Measurements from ENCODE around the gene TENT5C.

Gene TENT5C

DNA sequence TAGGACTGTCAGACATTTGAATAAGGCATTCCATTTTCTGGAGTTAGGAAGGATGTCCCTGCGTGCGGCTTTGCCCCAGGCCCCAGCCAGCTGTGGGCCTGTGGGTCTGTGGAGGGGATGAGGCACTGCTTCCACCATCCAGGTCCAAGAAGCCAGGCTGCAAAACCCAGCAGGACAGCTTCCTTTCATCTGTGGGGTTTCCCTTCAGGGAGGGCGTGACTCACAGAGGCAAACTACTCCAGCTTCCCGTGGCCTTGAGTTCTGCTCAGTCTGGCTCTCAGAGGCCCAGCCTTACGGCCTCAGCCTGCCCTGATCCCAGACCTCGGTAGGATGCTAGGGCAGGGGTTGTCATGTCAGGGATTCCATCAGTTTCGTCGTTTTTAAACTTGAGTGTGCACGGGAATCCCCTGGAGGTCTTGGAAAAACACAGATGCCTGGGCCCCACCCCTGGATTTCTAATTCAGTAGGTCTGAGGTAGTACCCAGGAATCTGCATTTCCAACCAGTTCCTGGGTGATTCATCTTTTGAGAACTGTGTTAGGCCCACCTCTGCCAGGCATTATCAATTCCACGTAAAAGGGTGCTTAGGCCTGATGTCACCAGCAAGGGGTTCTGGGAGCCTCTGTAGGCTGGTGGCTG is 32.3 kb upstream of the TENT5C start:
- DNase-seq (ENCODE audit: low spot score): no peak

GRCh38 chr1:117574161-117574835 is 31.6 kb upstream of the TENT5C start:
- DNase-seq (ENCODE audit: low spot score): no peak

GRCh38 chr1:117575586-117576225 is 30.1 kb upstream of the TENT5C start:
- no peak for DNase-seq (ENCODE audit: low spot score)

- DNase-seq (ENCODE audit: low spot score): no peak
Observed at GRCh38 chr1:117576236-117576635, 29.6 kb upstream of the TENT5C start.

- no peak for DNase-seq (ENCODE audit: low spot score)
Observed at GRCh38 chr1:117577191-117577885, 28.5 kb upstream of the TENT5C start.

DNA sequence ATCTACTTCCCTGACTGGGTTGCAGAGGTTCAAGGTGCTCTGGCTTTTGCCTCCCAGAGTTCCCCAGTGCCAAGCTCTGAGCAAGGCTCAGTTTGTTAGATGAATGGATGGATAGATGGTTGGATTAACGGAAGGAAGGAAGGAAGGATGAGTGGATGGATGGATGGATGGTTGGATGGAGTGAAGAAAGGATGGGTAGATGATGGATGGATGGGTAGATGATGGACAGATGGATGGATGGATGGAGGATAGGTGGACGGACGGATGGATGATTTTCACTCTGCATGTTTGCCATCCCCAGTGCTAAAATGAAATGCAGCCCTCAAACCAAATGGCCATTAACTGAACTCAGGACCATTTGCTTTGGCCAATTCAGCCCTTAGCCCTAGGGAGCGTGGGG is 27.4 kb upstream of the TENT5C start:
- DNase-seq (ENCODE audit: low spot score): no peak

- DNase-seq (ENCODE audit: low spot score): no peak
Observed at GRCh38 chr1:117579221-117579906, 26.5 kb upstream of the TENT5C start.

DNA sequence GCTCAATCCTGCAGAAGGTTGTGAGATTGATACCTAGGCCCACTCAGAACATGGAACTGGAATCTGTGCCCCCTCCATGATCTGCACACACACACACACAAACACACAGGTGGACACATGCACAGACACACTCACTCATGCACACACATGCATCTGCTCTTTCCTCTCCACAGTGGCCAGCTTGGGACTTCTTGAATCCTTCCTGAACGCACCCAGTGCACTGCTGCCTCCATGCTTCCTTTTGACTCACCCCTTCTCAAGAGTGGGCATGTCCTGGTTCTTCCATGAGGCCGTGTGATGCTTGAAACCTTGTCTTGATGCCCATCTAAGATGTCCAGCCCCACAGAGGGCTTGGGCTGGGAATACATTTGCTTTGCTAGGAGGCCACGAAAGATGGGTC is 25.4 kb upstream of the TENT5C start:
- DNase-seq (ENCODE audit: low spot score): no peak

- no peak for DNase-seq (ENCODE audit: low spot score)
Observed at GRCh38 chr1:117580882-117581281, 25.0 kb upstream of the TENT5C start.

DNA sequence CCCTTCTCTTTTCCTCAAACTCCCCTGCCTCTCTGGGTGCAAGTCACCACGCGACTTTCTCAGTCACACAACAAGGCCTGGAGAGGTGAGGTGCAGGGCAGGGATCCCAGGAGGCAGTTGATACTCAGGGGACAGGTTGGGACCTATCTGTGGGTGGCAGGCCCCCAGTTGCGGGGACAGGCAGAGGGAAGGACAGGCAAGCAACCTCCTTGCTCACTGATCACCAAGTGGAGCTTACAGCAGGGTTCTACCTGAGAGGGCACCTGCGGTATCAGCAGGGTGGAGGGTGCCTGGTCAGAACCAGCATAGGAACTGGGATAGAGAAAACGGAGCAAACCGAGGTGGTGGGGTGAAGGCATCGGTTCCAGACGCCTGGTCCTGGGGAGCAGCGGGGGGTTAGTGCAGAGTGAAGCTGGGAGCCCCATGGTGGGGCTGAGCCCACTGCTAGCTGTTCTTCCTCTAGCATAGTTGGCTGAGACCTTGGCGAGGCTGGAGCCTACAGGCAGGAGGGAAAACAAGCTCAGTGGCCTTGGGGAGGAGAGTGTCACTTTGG is 24.4 kb upstream of the TENT5C start:
- DNase-seq (ENCODE audit: low spot score): no peak

DNA sequence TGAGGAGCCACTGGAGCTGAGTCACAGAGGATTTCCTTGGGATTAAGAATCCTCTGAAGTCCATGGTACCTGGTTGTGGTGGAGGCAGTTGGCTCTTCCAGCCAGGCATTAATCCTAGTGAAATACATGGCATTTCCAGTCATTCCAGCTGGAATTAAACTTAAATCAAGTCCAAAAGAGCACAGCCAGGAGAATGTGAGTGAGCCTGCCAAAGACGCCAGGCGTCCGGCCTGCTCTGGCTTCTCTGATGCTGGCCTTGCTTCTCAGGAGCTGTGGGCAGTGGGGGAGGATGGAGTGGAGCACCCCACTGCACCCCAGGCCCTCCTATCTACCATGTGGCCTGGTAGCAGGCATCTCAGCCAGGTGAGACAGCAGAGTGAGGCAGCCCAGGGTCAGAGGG is 23.4 kb upstream of the TENT5C start:
- DNase-seq (ENCODE audit: low spot score): no peak

DNA sequence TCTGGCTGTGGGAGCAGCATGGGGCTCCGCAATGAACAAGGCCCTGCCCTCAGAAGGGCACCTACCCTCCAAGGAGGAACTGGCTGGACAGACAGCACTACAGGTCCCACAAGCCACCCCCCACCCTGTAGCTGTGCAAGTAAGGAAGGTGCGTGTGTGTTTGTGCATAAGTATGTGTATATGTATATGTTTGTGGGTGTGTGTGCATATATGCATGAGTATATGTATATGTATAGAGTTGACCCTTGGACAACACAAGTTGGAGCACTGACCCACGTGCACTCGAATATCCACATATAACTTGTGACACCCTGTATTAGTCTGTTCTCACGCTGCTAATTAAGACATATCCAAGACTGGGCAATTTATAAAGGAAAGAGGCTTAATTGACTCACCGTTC is 22.6 kb upstream of the TENT5C start:
- no peak for DNase-seq (ENCODE audit: low spot score)

DNA sequence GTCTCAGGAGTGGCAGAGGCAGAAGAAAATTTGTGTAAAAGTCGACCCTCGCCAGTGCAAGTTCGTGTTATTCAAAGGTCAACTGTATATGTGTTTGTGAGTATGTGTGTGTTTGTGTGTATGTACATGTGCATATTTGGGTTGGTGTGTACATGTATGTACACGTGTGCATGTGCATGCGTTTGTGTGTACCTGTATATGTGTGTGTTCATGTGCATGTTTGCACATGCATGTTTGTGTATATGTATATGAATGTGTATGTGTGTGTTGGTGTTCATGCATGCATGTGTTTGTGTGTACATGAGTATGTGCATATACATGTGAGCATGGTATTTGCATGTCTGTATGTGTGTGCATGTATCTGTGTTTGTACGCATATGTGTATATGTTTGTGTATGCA is 21.7 kb upstream of the TENT5C start:
- DNase-seq (ENCODE audit: low spot score): no peak

- no peak for DNase-seq (ENCODE audit: low spot score)
Observed at GRCh38 chr1:117585086-117585485, 20.8 kb upstream of the TENT5C start.

GRCh38 chr1:117586337-117586736 is 19.5 kb upstream of the TENT5C start:
- no peak for DNase-seq (ENCODE audit: low spot score)

GRCh38 chr1:117586747-117587498 is 18.9 kb upstream of the TENT5C start:
- no peak for DNase-seq (ENCODE audit: low spot score)

DNA sequence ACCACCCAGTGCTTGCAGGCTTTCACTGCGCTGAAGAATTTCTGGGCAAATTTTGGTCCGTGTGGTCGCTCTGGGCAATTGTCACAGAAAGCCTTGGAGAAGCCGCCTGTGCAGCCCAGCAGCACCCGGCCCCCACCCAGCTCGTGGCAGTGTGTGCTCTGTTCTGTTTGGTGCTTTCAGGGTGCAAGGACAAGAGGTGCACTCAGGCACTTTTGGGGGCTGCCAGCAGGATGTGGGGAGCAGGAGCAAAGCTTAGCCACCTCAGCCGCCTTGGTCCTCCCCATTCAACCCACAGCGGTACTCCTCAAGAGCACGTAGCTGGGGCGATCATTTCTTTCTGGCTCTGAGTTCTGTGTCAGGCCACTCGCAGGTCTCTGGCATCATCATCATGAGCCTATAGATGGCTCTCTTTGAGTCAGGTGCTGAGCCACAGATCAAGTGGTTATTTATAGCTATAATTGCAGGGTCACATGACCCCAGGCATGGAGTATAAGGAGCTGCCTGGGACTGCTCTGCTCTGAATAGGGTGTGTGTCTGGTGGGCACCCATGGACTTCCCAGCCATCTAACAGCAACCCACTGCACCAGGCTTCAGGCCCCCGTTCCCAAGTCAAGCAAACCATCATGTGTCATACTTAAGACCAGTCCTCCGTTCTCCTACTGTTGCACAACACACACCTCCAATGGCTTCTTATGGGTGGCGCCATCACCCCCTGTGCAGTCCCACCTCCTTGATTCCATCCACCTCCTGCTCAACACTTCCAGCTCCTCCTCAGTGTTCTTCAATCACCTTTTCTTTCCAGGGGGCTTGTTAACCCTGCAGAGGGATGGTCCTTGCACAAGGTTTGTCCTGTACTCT is 18.1 kb upstream of the TENT5C start:
- no peak for DNase-seq (ENCODE audit: low spot score)

DNA sequence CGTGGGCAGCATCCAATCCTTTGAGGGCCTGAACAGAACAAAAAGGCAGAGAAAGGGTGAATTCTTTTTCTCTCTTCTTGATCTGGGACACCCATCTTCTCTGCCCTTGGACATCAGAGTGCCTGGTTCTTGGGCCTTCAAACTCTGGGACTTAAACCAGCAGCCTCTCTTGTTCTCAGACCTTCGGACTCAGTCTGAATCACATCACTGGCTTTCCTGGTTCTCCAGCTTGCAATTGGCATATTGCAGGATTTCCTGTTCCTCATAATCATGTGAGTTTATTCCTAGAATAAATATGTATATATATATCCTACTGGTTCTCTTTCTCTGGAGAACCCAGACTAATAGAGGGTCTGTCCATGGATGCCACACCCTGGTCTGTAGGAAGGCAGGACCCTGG is 16.3 kb upstream of the TENT5C start:
- no peak for DNase-seq (ENCODE audit: low spot score)

DNA sequence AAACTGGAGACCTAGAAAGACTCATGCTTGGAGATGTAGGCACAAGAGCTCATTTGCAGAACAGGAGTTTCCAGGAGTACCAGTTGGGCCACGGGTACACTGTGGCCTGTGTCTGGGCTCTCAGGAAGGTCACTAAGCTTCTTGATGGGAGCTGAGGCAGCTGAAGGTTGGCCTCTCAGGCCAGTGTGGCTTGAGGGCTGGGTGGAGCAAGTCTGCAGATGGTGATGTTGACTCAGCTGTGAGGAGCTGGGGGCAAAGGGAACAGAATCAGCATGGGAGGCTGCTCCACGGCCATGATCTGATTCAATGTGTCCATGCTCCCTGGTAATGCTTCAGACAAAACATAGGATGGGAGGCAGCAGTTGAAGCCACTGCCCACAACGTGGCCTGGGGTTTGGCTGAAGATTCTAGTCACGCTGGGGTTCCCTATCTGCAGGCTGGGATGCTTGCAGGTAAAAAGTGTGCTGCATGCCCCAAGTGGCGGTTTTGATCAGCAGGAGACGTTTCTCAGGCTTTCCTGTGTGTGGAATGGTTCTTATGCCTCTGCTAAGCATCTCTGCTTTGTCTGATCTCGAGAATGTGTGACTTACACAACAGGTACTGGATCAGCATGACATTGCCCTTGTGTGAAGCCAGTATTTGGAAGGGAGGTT is 15.4 kb upstream of the TENT5C start:
- DNase-seq (ENCODE audit: low spot score): no peak

- DNase-seq (ENCODE audit: low spot score): no peak
Observed at GRCh38 chr1:117591252-117591651, 14.6 kb upstream of the TENT5C start.

Measured in COLO829 (cell line).